GM12878 (cell line): ENCODE results near the gene CSTPP1. TPM values are rescaled to one million over a fixed set of nuclear protein-coding genes. Genes with fewer than 3 reads are reported as not detected.

Experiments used
- ATAC-seq: fragments of 200-7000 bp; cut with Tn5 transposase; 3 replicates; pipeline ENCODE4 v1.9.1; 2020; ENCODE audit warnings: mild to moderate bottlenecking, moderate library complexity
- BruUV-seq: library from RNA; stranded (reverse); fragments of 400-500 nt; replicated peaks from 2 replicates; lab custom pipeline; 2021; lab: Mats Ljungman, UMichigan
- CTCF ChIA-PET: fragments of 300-600 bp; sonication (Branson Sonifier 250); formaldehyde crosslinking; extraction: SDS; loops from one replicate; lab custom pipeline; 2021; ENCODE audit warnings: inconsistent platforms; lab: Yijun Ruan, JAX
- POLR2A ChIA-PET: fragments of 350-600 bp; formaldehyde crosslinking; extraction: SDS; loops from one replicate; lab custom pipeline; 2021; ENCODE audit warnings: inconsistent platforms; lab: Charles Lee
- RAD21 ChIA-PET: fragments of 300-600 bp; sonication (Branson Sonifier 250); formaldehyde crosslinking; loops from one replicate; lab custom pipeline; 2023; ENCODE audit warnings: antibody characterized with exemption; ENCODE audit not compliant: unreplicated experiment; lab: Charles Lee
- SMC1A ChIA-PET: fragments of 300-600 bp; sonication (Branson Sonifier 250); formaldehyde crosslinking; loops from one replicate; lab custom pipeline; 2023; ENCODE audit not compliant: unreplicated experiment, uncharacterized antibody; lab: Charles Lee
- DNase-seq: peaks from one replicate; pipeline ENCODE4 v3.0.0-alpha.2; 2011; ENCODE audit warnings: low read depth, low spot score
- FAIRE-seq: peaks from 3 replicates; lab custom pipeline; 2011; peaks lifted over from hg19 to GRCh38; lab: Jason Lieb, UNC
- H2AFZ ChIP-seq: 2 replicates; pipeline ENCODE4 v1.6.0; 2011; ENCODE audit warnings: low read depth, low read length, control low read depth; ENCODE audit not compliant: control insufficient read depth
- H3K27ac ChIP-seq: 2 replicates; pipeline ENCODE4 v1.5.1; 2011; ENCODE audit warnings: control low read depth; ENCODE audit not compliant: control insufficient read depth, insufficient read depth
- H3K27me3 ChIP-seq, 2 experiments: replicated peaks in 1 of 2; 2 replicates each; pipeline versions ENCODE4 v1.6.0 to v1.6.1; 2011; ENCODE audit warnings: low read length in 1 of 2; ENCODE audit not compliant: control insufficient read depth in 2 of 2, insufficient read depth in 2 of 2
- H3K36me3 ChIP-seq, 2 experiments: 2 replicates each; pipeline ENCODE4 v1.5.1; 2011; ENCODE audit warnings: low read length in 1 of 2; ENCODE audit not compliant: control insufficient read depth in 2 of 2, insufficient read depth in 2 of 2
- H3K4me1 ChIP-seq: 2 replicates; pipeline ENCODE4 v1.6.1; 2011; ENCODE audit warnings: mild to moderate bottlenecking, low read length, moderate library complexity, mixed read lengths; ENCODE audit not compliant: control insufficient read depth, insufficient read depth
- H3K4me2 ChIP-seq: 2 replicates; pipeline ENCODE4 v1.6.0; 2011; ENCODE audit warnings: control low read depth; ENCODE audit not compliant: control insufficient read depth, insufficient read depth
- H3K4me3 ChIP-seq: fragments of 200-600 bp; sonication (generic); 2 replicates; pipeline ENCODE4 v1.5.1; 2016
- H3K79me2 ChIP-seq: 2 replicates; pipeline ENCODE4 v1.6.0; 2011; ENCODE audit warnings: low read length; ENCODE audit not compliant: control insufficient read depth, insufficient read depth
- H3K9ac ChIP-seq: 2 replicates; pipeline ENCODE4 v1.8.0; 2011; ENCODE audit warnings: low read length, control low read depth, mixed read lengths; ENCODE audit not compliant: control insufficient read depth, insufficient read depth
- H3K9me3 ChIP-seq: replicated peaks from 3 replicates; pipeline ENCODE4 v1.5.1; 2011; ENCODE audit warnings: mild to moderate bottlenecking, low read length; ENCODE audit not compliant: control insufficient read depth, insufficient read depth
- H4K20me1 ChIP-seq: 2 replicates; pipeline ENCODE4 v1.6.0; 2011; ENCODE audit not compliant: control insufficient read depth, insufficient read depth
- ATF2 ChIP-seq: IDR thresholded peaks from 2 replicates; pipeline ENCODE4 v1.6.1; 2012; ENCODE audit warnings: low read length, inconsistent platforms
- DPF2 ChIP-seq: fragments of 450-650 bp; IDR thresholded peaks from 2 replicates; pipeline ENCODE4 v1.6.1; 2017; ENCODE audit warnings: mild to moderate bottlenecking
- ELK1 ChIP-seq: IDR thresholded peaks from 2 replicates; pipeline ENCODE4 v1.6.1; 2012; ENCODE audit warnings: low read depth, low read length, improper control_type of control experiment
- GABPA ChIP-seq: IDR thresholded peaks from 2 replicates; pipeline ENCODE4 v1.6.1; 2014; ENCODE audit warnings: antibody characterized with exemption, low read depth, mild to moderate bottlenecking, inconsistent platforms
- NR2C1 ChIP-seq: fragments of 450-650 bp; IDR thresholded peaks from 2 replicates; pipeline ENCODE4 v1.6.1; 2017; ENCODE audit warnings: antibody characterized with exemption, mild to moderate bottlenecking, moderate library complexity
- RBBP5 ChIP-seq: fragments of 200-600 bp; sonication (generic); conservative IDR thresholded peaks from 2 replicates; pipeline ENCODE4 v1.6.1; 2016
- SPI1 ChIP-seq: IDR thresholded peaks from 2 replicates; pipeline ENCODE4 v1.6.1; 2011; ENCODE audit warnings: low read depth, mild to moderate bottlenecking, low read length, moderate library complexity, borderline replicate concordance; ENCODE audit not compliant: insufficient read depth
- YBX1 ChIP-seq: fragments of 450-650 bp; IDR thresholded peaks from 2 replicates; pipeline ENCODE4 v1.6.1; 2016; ENCODE audit warnings: antibody characterized with exemption
- ZZZ3 ChIP-seq: IDR thresholded peaks from 2 replicates; pipeline ENCODE4 v1.6.1; 2011; ENCODE audit warnings: low read depth; ENCODE audit not compliant: control insufficient read depth, insufficient read length
- WGBS: methylation state at CpG from one replicate; pipeline ENCODE4 v1.1.6; 2016; ENCODE audit warnings: low lambda C conversion rate; ENCODE audit not compliant: insufficient replicate concordance, insufficient coverage; ENCODE audit errors: missing lambda C conversion rate; 5-methylcytosine and 5-hydroxymethylcytosine counted together
- in situ Hi-C: fragments of 300-500 bp; cut with MboI; formaldehyde crosslinking; loops from 9 replicates; pipeline ENCODE4 v1.14.3; 2018; ENCODE audit warnings: mixed read lengths
- intact Hi-C: fragments of 100-400 bp; cut with micrococcal nuclease; formaldehyde crosslinking; loops from one replicate; pipeline ENCODE4 v1.14.2; 2022; ENCODE audit not compliant: unreplicated experiment
- polyA plus RNA-seq, 11 experiments: library from polyadenylated mRNA; depleted of rRNA in 4 of 11; unstranded in 6 of 11; stranded (reverse) in 5 of 11; fragments of >200 nt; fragmentation: Nextera tagmentation in 4 of 11; fragmentation: Illumina TruSeq in 1 of 11; extraction: Ambion mirVana in 4 of 11; extraction: Trizol in 1 of 11; gene quantifications; 1 replicate in 1 of 11; 2 replicates in 10 of 11; pipeline versions ENCODE4 v1.2.1 to v1.2.3, GENCODE V29; 2011 to 2016; ENCODE audit warnings: inconsistent platforms in 2 of 11, missing spikeins in 2 of 11, low read depth in 1 of 11
- total RNA-seq, 4 experiments: library from RNA; depleted of rRNA in 3 of 4; stranded (reverse); fragments of >200 nt in 3 of 4; fragmentation: Illumina TruSeq in 1 of 4; extraction: Trizol in 1 of 4; gene quantifications; 2 replicates each; pipeline versions ENCODE4 v1.2.1 to v1.2.3, GENCODE V29; 2013 to 2021
- TF ChIP-seq, protein P1 (sequence below): fragments of 450-650 bp; IDR thresholded peaks from 2 replicates; pipeline ENCODE4 v1.6.1; 2016; ENCODE audit warnings: mild to moderate bottlenecking

Gene CSTPP1
- total and polyA plus RNA-seq, 10 of the 15 experiments (the other 5 are each of a cell fraction or from before 2014, with no cell fraction given) = 7.1 to 23.4 (median 17.5) TPM

DNA sequence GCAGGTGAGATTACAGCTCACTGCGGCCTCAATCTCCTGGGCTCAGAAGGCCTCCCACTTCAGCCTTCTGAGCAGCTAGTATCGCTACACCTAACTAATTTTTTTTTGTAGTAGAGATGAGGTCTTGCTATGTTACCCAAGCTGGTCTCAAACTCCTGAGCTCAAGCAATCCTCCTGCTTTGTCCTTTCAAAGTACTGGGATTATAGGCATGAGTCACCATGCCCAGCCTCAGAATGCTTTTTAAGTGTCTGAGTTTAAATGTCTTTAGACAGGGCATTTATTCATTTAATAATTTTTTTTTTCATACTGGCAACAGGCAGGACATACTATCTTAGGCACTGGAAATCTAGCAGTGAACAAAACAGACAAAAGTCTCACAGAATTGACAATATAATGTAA lies 45.9 kb upstream of the CSTPP1 start:
- BruUV-seq = no TSS peak
- TF ChIP-seq ATF2 = no peak
- TF ChIP-seq DPF2 = no peak
- no peak for TF ChIP-seq YBX1
- no peak for TF ChIP-seq NR2C1
- no peak for TF ChIP-seq GABPA
- TF ChIP-seq, all 136 proteins: peak for 0
- Histone ChIP-seq H2AFZ (no peak overlapping the region), H3K9ac (no peak overlapping the region), H3K4me1 (no peaks in the 10 kb centered on the region), H3K4me3 (no peak overlapping the region), H3K27ac (no peak overlapping the region), H3K4me2 (no peak overlapping the region), H4K20me1 (no peaks in the 10 kb centered on the region), H3K27me3 (no peaks in the 10 kb centered on the region; a peak in 1 of 4 replicates), H3K79me2 (no peaks in the 10 kb centered on the region), H3K9me3 (no peaks in the 10 kb centered on the region), H3K36me3 (no peaks in the 10 kb centered on the region)
- DNase-seq (no peak), FAIRE-seq (no peak), ATAC-seq (no peak)
- ChIA-PET CTCF (interaction anchor here (0.8 to 4.9 kb wide), 5 partner anchors 11 to 272 kb away, joined by 3 to 63 read pairs (median 3); no protein-coding TSS in a partner anchor), SMC1A (interaction anchor here (5.8 kb wide), 1 partner anchor 263 kb away, joined by 44 read pairs; no protein-coding TSS in a partner anchor), RAD21 (interaction anchor here (0.7 to 4.3 kb wide), 4 partner anchors 17 to 266 kb away, joined by 3 to 29 read pairs (median 4); no protein-coding TSS in a partner anchor), POLR2A (interaction anchor here (0.6 kb wide), 1 partner anchor 23 kb away, joined by 3 read pairs; no protein-coding TSS in a partner anchor)
- WGBS = 63% methylated on average over 2 of the region's 2 CpGs
- intact Hi-C loops = no loop called here
- in situ Hi-C loops = no loop called here

DNA sequence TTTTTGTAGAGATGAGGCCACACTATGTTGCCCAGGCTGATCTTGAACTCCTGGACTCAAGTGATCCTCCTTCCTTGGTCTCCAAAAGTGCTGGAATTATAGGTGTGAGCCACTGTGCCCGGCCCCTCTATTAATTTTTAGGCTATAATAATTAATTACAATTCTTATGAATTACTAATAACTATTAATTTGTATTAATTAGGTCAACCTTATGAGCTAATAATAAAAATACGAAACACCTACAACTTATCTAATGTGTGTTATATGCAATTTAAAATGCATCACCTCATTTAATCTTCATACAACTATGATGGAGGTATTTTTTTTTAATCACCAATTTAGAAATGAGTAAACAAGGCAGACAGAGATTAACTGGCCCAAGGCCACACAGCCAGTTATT lies 44.5 kb upstream of the CSTPP1 start:
- DNase-seq (no peak), FAIRE-seq (no peak), ATAC-seq (no peak)
- no peaks in the 10 kb centered on the region for H3K79me2 ChIP-seq
- H4K20me1 ChIP-seq = no peaks in the 10 kb centered on the region
- BruUV-seq = no TSS peak
- SMC1A ChIA-PET = interaction anchor here (1.6 to 5.8 kb wide), 2 partner anchors 252 to 261 kb away, joined by 3 to 44 read pairs; no protein-coding TSS in a partner anchor
- no peak overlapping the region for H3K9ac ChIP-seq
- WGBS = 2% methylated on average over 2 of the region's 2 CpGs
- H3K4me2 ChIP-seq = no peak overlapping the region
- POLR2A ChIA-PET = interaction anchor here (0.5 to 0.7 kb wide), 2 partner anchors 19 to 427 kb away, joined by 3 read pairs; no protein-coding TSS in a partner anchor
- H3K4me1 ChIP-seq = no peaks in the 10 kb centered on the region
- no peaks in the 10 kb centered on the region for H3K27me3 ChIP-seq
- in situ Hi-C loops = no loop called here
- H3K27ac ChIP-seq = no peak overlapping the region
- H2AFZ ChIP-seq = no peak overlapping the region
- RAD21 ChIA-PET = interaction anchor here (4.3 kb wide), 1 partner anchor 260 kb away, joined by 29 read pairs; no protein-coding TSS in a partner anchor
- H3K4me3 ChIP-seq = no peak overlapping the region
- H3K36me3 ChIP-seq = no peaks in the 10 kb centered on the region
- intact Hi-C loops = no loop called here
- no peaks in the 10 kb centered on the region for H3K9me3 ChIP-seq
- CTCF ChIA-PET = interaction anchor here (0.7 to 4.9 kb wide), 6 partner anchors 27 to 929 kb away, joined by 3 to 63 read pairs (median 3); partner anchors contain the start of gene LRP4
- TF ChIP-seq SPI1 (no peak), ELK1 (no peak), ZZZ3 (no peak), RBBP5 (no peak)
- TF ChIP-seq, protein P1, sequence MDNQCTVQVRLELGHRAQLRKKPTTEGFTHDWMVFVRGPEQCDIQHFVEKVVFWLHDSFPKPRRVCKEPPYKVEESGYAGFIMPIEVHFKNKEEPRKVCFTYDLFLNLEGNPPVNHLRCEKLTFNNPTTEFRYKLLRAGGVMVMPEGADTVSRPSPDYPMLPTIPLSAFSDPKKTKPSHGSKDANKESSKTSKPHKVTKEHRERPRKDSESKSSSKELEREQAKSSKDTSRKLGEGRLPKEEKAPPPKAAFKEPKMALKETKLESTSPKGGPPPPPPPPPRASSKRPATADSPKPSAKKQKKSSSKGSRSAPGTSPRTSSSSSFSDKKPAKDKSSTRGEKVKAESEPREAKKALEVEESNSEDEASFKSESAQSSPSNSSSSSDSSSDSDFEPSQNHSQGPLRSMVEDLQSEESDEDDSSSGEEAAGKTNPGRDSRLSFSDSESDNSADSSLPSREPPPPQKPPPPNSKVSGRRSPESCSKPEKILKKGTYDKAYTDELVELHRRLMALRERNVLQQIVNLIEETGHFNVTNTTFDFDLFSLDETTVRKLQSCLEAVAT = no peak
